Measurements from ENCODE around the gene KRTAP12-2.
"Not testable (repeated sequence)": the region's sequence is repeated elsewhere in the genome, so short reads cannot be mapped to it uniquely, and the experiment has no call there.

Gene KRTAP12-2

GRCh38 chr21:44684077-44684476, 17.4 kb upstream of the KRTAP12-2 start:
- DNase-seq (ENCODE audit: low read depth, low spot score): no peak

GRCh38 chr21:44682580-44683151, 15.9 kb upstream of the KRTAP12-2 start:
- DNase-seq (ENCODE audit: low read depth, low spot score): no peak

- no peak for DNase-seq (ENCODE audit: low read depth, low spot score)
Measured at GRCh38 chr21:44681861-44682579, 15.3 kb upstream of the KRTAP12-2 start, which contains the start of gene KRTAP12-1. TSS of gene KRTAP12-1 (minus strand) at chr21:44682163. CDS start at chr21:44682123, 40 bp downstream.

GRCh38 chr21:44681152-44681551, 14.4 kb upstream of the KRTAP12-2 start:
- DNase-seq (ENCODE audit: low read depth, low spot score): no peak

- DNase-seq (ENCODE audit: low read depth, low spot score): no peak
Measured at GRCh38 chr21:44677881-44678280, 11.2 kb upstream of the KRTAP12-2 start.

GRCh38 chr21:44671911-44672310, 5.2 kb upstream of the KRTAP12-2 start:
- no peak for DNase-seq (ENCODE audit: low read depth, low spot score)

- DNase-seq (ENCODE audit: low read depth, low spot score): no peak
Measured at GRCh38 chr21:44670642-44671432, 4.1 kb upstream of the KRTAP12-2 start.

- no peak for DNase-seq (ENCODE audit: low read depth, low spot score)
Measured at GRCh38 chr21:44667612-44668011, 885 bp upstream of the KRTAP12-2 start.

GRCh38 chr21:44664691-44665090, 2.0 kb downstream of the KRTAP12-2 start:
- DNase-seq (ENCODE audit: low read depth, low spot score): no peak

GRCh38 chr21:44661567-44661966, 5.2 kb downstream of the KRTAP12-2 start:
- DNase-seq (ENCODE audit: low read depth, low spot score): not testable (repeated sequence)

GRCh38 chr21:44658913-44659595, 7.7 kb downstream of the KRTAP12-2 start:
- no peak for DNase-seq (ENCODE audit: low read depth, low spot score)

GRCh38 chr21:44658541-44658910, 8.2 kb downstream of the KRTAP12-2 start:
- no peak for DNase-seq (ENCODE audit: low read depth, low spot score)

- no peak for DNase-seq (ENCODE audit: low read depth, low spot score)
Measured at GRCh38 chr21:44657635-44658540, 8.8 kb downstream of the KRTAP12-2 start, which contains the start of gene KRTAP12-3. TSS of gene KRTAP12-3 (plus strand) at chr21:44657932. CDS start at chr21:44657980, 48 bp downstream.

GRCh38 chr21:44656868-44657267, 9.9 kb downstream of the KRTAP12-2 start:
- no peak for DNase-seq (ENCODE audit: low read depth, low spot score)

GRCh38 chr21:44654576-44655175, 12.1 kb downstream of the KRTAP12-2 start, which contains the start of gene KRTAP12-4:
TSS of gene KRTAP12-4 (minus strand) at chr21:44654659. CDS start at chr21:44654614, 45 bp downstream.
- DNase-seq (ENCODE audit: low read depth, low spot score): no peak

- DNase-seq (ENCODE audit: low read depth, low spot score): no peak
Measured at GRCh38 chr21:44653656-44654575, 12.8 kb downstream of the KRTAP12-2 start.

GRCh38 chr21:44653123-44653522, 13.6 kb downstream of the KRTAP12-2 start:
- no peak for DNase-seq (ENCODE audit: low read depth, low spot score)

GRCh38 chr21:44650973-44651675, 15.6 kb downstream of the KRTAP12-2 start:
- no peak for DNase-seq (ENCODE audit: low read depth, low spot score)

All from activated naive CD8-positive, alpha-beta T cell treated with anti-CD3 and anti-CD28 coated beads, Interleukin-2, amount 50 U/mL, for 16 hours (primary cell).